Muscle of leg (tissue), 11 donors: Measurements from ENCODE around the gene DCDC1. TPM values are rescaled to one million over a fixed set of nuclear protein-coding genes. Genes with fewer than 3 reads are reported as not detected.

Source experiments
- DNase-seq: peaks from one replicate; pipeline ENCODE4 v3.0.0; 2013
- H3K27ac ChIP-seq: one replicate; pipeline ENCODE4 v1.5.1; 2013; ENCODE audit warnings: mild to moderate bottlenecking, low read length, control low read depth
- H3K27me3 ChIP-seq: one replicate; pipeline ENCODE4 v1.6.1; 2013; ENCODE audit warnings: low read length; ENCODE audit not compliant: control insufficient read depth, insufficient read depth
- H3K36me3 ChIP-seq: one replicate; pipeline ENCODE4 v1.6.1; 2013; ENCODE audit warnings: low read length; ENCODE audit not compliant: control insufficient read depth, insufficient read depth
- H3K4me1 ChIP-seq: one replicate; pipeline ENCODE4 v1.6.1; 2013; ENCODE audit warnings: low read length; ENCODE audit not compliant: control insufficient read depth, insufficient read depth
- H3K4me3 ChIP-seq: one replicate; pipeline ENCODE4 v1.5.1; 2013; ENCODE audit warnings: low read length, control low read depth
- H3K9me3 ChIP-seq: replicated peaks from 2 replicates; pipeline ENCODE4 v1.6.1; 2013; ENCODE audit warnings: low read depth, low read length; ENCODE audit not compliant: control insufficient read depth
- WGBS: methylation state at CpG from one replicate; pipeline ENCODE4 v1.1.5; 2013; ENCODE audit warnings: missing lambda C conversion rate; ENCODE audit not compliant: insufficient coverage; 5-methylcytosine and 5-hydroxymethylcytosine counted together
- polyA plus RNA-seq, 8 donors: library from polyadenylated mRNA; unstranded; fragments of 120-200 nt; gene quantifications; one replicate each; pipeline versions ENCODE4 v1.2.1 to v1.2.3, GENCODE V29; 2013; ENCODE audit warnings: inconsistent platforms in 1 of 8, low replicate concordance in 1 of 8; ENCODE audit not compliant: insufficient read length in 8 of 8, insufficient read depth in 1 of 8
- total RNA-seq: library from RNA; stranded (reverse); fragments of 120-200 nt; gene quantifications from one replicate; pipeline ENCODE4 v1.2.4, GENCODE V29; 2013

DCDC1 gene
- total and polyA plus RNA-seq, 9 donors, result 0.13 to 0.59 (median 0.25) TPM

GRCh38 chr11:30832831-30833230 lies 536.7 kb downstream of the DCDC1 start:
- DNase-seq, result no peak
- Histone ChIP-seq H3K36me3 (no peaks in the 10 kb centered on the region), H3K4me3 (no peak overlapping the region), H3K27me3 (no peaks in the 10 kb centered on the region), H3K27ac (no peak overlapping the region), H3K4me1 (no peaks in the 10 kb centered on the region), H3K9me3 (no peaks in the 10 kb centered on the region)
- WGBS, result no CpG with 5 or more reads among the region's 1 CpG

- H3K27ac ChIP-seq, result no peak overlapping the region
- H3K27me3 ChIP-seq, result no peaks in the 10 kb centered on the region
- WGBS, result 0% methylated on average over 1 of the region's 1 CpG
- H3K36me3 ChIP-seq, result no peaks in the 10 kb centered on the region
- no peaks in the 10 kb centered on the region for H3K4me1 ChIP-seq
- H3K4me3 ChIP-seq, result no peak overlapping the region
- no peaks in the 10 kb centered on the region for H3K9me3 ChIP-seq
- DNase-seq, result peak; percentile 51
Observed at GRCh38 chr11:30830681-30831080, 538.9 kb downstream of the DCDC1 start.

- H3K4me3 ChIP-seq, result no peak overlapping the region
- 82% methylated on average over 3 of the region's 4 CpGs for WGBS
Observed at GRCh38 chr11:30826911-30827310, 542.6 kb downstream of the DCDC1 start.

GRCh38 chr11:30825723-30826122 lies 543.8 kb downstream of the DCDC1 start:
- no peaks in the 10 kb centered on the region for H3K9me3 ChIP-seq
- no peak overlapping the region for H3K4me3 ChIP-seq
- no peak for DNase-seq
- WGBS, result 50% methylated on average over 1 of the region's 3 CpGs
- H3K4me1 ChIP-seq, result no peaks in the 10 kb centered on the region
- no peaks in the 10 kb centered on the region for H3K36me3 ChIP-seq
- H3K27ac ChIP-seq, result no peak overlapping the region
- no peaks in the 10 kb centered on the region for H3K27me3 ChIP-seq

More at GRCh38 chr11:30826911-30827310, 542.6 kb downstream of the DCDC1 start:
- Histone ChIP-seq H3K27me3 (no peaks in the 10 kb centered on the region), H3K36me3 (no peaks in the 10 kb centered on the region), H3K9me3 (no peaks in the 10 kb centered on the region), H3K4me1 (no peaks in the 10 kb centered on the region), H3K27ac (no peak overlapping the region)
- DNase-seq, result no peak

- Histone ChIP-seq H3K27ac (no peak overlapping the region), H3K4me1 (no peaks in the 10 kb centered on the region), H3K36me3 (no peaks in the 10 kb centered on the region), H3K9me3 (no peaks in the 10 kb centered on the region), H3K27me3 (no peaks in the 10 kb centered on the region), H3K4me3 (no peak overlapping the region)
- WGBS, result no CpG with 5 or more reads among the region's 1 CpG
- DNase-seq, result no peak
Observed at GRCh38 chr11:30823119-30823518, 546.4 kb downstream of the DCDC1 start.

- Histone ChIP-seq H3K9me3 (no peaks in the 10 kb centered on the region), H3K27ac (no peak overlapping the region), H3K4me1 (no peaks in the 10 kb centered on the region), H3K36me3 (no peaks in the 10 kb centered on the region), H3K4me3 (no peak overlapping the region), H3K27me3 (no peaks in the 10 kb centered on the region)
- 63% methylated on average over 1 of the region's 3 CpGs for WGBS
- no peak for DNase-seq
Observed at GRCh38 chr11:30821438-30821965, 548.0 kb downstream of the DCDC1 start.

- no peaks in the 10 kb centered on the region for H3K27me3 ChIP-seq
- DNase-seq, result no peak
- no peak overlapping the region for H3K4me3 ChIP-seq
- H3K4me1 ChIP-seq, result no peaks in the 10 kb centered on the region
- no peak overlapping the region for H3K27ac ChIP-seq
- no peaks in the 10 kb centered on the region for H3K36me3 ChIP-seq
- WGBS, result 67% methylated on average over 2 of the region's 2 CpGs
- no peaks in the 10 kb centered on the region for H3K9me3 ChIP-seq
Observed at GRCh38 chr11:30818721-30819120, 550.8 kb downstream of the DCDC1 start.

- DNase-seq, result no peak
- Histone ChIP-seq H3K4me3 (no peak overlapping the region), H3K27me3 (no peaks in the 10 kb centered on the region), H3K27ac (no peak overlapping the region), H3K9me3 (no peaks in the 10 kb centered on the region), H3K4me1 (no peaks in the 10 kb centered on the region), H3K36me3 (no peaks in the 10 kb centered on the region)
- WGBS, result no CpG with 5 or more reads among the region's 4 CpGs
Observed at GRCh38 chr11:30816959-30817880, 552.3 kb downstream of the DCDC1 start.

- DNase-seq, result no peak
- no CpG with 5 or more reads among the region's 4 CpGs for WGBS
- H3K36me3 ChIP-seq, result no peaks in the 10 kb centered on the region
- H3K4me3 ChIP-seq, result no peak overlapping the region
- H3K4me1 ChIP-seq, result no peaks in the 10 kb centered on the region
- no peak overlapping the region for H3K27ac ChIP-seq
- no peaks in the 10 kb centered on the region for H3K9me3 ChIP-seq
- no peaks in the 10 kb centered on the region for H3K27me3 ChIP-seq
Observed at GRCh38 chr11:30815619-30816018, 553.9 kb downstream of the DCDC1 start.

- no peak overlapping the region for H3K4me3 ChIP-seq
- WGBS, result no CpG with 5 or more reads among the region's 1 CpG
- no peaks in the 10 kb centered on the region for H3K9me3 ChIP-seq
- DNase-seq, result no peak
- H3K27me3 ChIP-seq, result no peaks in the 10 kb centered on the region
- H3K27ac ChIP-seq, result no peak overlapping the region
- no peaks in the 10 kb centered on the region for H3K4me1 ChIP-seq
- H3K36me3 ChIP-seq, result no peaks in the 10 kb centered on the region
Observed at GRCh38 chr11:30814737-30815136, 554.8 kb downstream of the DCDC1 start.
